Fibroblast of skin of left quadriceps (primary cell): ENCODE measurements around the gene MBD1.
"Not testable (repeated sequence)": the region's sequence is repeated elsewhere in the genome, so short reads cannot be mapped to it uniquely, and the experiment has no call there.

Source experiments
- DNase-seq, 2 experiments: peaks; one replicate each; pipeline ENCODE4 v3.0.0-alpha.2; 2013; ENCODE audit warnings: low read depth in 2 of 2

The MBD1 gene

GRCh38 chr18:50297621-50298442 is 16.5 kb upstream of the MBD1 start:
- DNase-seq = peak in 1 of 2 experiments; percentile 37

DNA sequence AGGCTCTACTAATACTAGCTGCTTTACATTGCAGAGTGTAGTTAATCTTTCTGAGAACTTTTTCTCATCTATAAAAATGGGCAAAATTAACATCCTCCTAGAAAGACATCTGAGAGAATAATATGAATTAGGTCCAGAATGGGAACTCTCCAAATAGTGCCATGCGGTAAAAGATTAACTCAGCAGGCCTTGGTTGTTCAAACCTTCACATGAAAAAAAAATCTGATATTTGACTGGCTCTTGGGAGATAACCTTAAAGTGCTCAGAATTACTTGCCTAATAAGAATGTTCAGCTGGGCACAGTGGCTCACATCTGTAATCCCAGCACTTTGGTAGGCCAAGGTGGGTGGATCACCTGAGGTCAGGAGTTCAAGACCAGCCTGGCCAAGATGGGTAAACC is 11.7 kb upstream of the MBD1 start:
- no peak for DNase-seq

- no peak for DNase-seq
Measured at GRCh38 chr18:50289108-50289443, 7.8 kb upstream of the MBD1 start.

DNA sequence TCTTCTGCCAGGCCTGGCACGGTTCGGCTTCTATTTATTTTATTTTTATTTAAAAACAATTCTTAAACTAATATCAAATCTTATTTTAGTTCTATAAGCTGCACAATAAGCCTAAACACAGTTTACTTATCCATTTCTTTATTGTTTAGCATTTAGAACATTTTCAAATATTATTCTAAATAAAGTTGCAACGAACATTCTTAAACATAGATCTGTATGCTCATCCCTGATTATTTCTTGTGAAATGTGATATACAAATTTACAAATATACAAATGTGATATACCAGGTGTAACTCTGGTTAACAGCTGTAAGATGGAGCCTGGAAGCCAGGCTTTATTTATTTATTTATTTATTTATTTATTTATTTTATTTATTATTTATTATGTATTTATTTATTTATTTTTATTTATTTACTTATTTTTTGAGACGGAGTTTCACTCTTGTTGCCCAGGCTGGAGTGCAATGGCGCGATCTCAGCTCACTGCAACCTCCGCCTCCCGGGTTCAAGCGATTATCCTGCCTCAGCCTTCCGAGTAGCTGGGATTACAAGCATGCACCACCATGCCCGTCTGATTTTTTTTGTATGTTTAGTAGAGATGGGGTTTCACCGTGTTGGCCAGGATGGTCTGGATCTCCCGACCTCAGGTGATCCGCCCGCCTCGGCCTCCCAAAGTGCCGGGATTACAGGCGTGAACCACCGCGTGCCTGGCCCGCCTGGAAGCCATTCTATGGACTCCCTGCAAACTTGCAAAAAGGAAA is 7.2 kb upstream of the MBD1 start:
- DNase-seq = not testable (repeated sequence)

DNA sequence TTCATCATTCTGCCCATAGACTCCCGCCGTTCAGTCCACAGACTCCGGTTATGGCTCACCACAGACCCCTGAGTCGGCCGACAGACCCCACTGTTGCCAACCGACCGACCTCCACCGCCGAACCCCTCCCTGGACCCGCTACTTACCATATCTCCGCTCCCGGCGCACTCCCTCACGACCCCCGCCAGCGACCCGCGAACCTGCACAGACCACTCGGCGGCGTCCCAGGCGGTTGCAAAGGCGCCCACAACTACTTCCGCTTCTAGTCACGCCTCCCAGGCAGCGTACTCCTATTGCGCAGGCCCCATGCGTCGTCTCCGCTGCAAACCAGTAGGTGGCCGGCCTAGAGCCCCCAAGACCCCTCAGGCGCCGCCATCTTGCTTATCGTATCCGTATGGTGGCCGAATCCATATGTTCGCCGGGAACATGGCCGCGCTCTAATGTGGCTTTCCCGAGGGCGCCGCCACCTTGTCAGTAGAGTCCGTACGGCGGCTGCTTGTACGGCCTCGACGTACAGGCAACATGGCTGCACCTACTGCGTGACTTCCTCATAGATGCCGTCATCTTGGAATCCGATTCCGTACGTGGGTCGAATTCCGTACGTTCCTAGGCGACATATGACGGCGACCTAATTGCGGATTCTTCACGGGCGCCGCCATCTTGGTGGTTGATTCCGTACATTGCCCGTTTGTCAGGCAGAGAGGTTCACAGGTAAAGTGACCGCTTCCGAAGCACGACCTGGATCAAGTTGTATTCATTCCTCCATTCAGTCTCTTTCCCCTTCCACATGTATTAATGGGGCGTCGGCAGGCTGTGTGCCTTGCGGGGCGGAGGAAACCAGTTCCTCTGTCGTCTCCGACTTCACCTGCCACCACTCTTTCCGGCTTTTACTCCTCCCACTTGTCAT is 6.4 kb upstream of the MBD1 start, which contains the start of gene CXXC1:
TSS of gene CXXC1 (minus strand) at position 252 of the 907 bp plus-strand sequence. CDS start at position 149, 103 bp downstream.
- peak; percentile 99 for DNase-seq

GRCh38 chr18:50287028-50287440 is 5.7 kb upstream of the MBD1 start:
- DNase-seq = no peak

DNA sequence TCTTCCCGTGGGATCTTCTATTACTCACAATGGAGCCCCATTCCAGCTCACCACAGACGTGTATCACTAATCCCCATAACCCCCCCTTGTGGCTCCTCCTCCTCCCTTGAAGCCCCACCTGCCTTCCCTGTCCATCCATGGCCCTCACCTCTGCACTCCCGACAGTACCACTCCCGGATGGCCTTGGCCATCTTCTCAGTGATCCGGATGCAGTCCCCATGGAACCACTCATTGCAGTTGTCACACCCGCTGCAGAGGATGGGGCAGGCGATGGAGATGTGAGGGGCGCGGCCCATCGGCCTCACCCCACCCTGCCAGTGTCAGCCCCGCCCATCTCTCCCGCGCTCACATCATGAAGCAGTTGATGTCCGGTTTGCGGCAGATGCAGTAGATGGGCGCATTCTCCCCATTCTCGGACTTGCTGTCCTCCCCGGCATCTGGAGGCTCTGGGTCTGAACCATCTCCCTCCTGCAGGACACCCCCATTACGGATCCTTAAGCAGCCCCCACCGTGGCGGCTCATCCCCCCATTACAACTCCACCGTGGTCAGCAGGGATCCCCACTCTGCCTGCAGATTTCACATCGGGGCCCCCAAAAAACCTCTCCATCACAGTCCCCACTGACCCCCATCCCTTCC is 5.2 kb upstream of the MBD1 start:
- DNase-seq = no peak

GRCh38 chr18:50285631-50286321 is 4.5 kb upstream of the MBD1 start:
- DNase-seq = no peak

- no peak for DNase-seq
Measured at GRCh38 chr18:50285071-50285470, 3.7 kb upstream of the MBD1 start.

GRCh38 chr18:50284255-50284885 is 3.0 kb upstream of the MBD1 start:
- no peak for DNase-seq

- DNase-seq = no peak
Measured at GRCh38 chr18:50283469-50284209, 2.3 kb upstream of the MBD1 start.

- DNase-seq = no peak
Measured at GRCh38 chr18:50282521-50283335, 1.4 kb upstream of the MBD1 start.

- no peak for DNase-seq
Measured at GRCh38 chr18:50281972-50282520, 723 bp upstream of the MBD1 start.

DNA sequence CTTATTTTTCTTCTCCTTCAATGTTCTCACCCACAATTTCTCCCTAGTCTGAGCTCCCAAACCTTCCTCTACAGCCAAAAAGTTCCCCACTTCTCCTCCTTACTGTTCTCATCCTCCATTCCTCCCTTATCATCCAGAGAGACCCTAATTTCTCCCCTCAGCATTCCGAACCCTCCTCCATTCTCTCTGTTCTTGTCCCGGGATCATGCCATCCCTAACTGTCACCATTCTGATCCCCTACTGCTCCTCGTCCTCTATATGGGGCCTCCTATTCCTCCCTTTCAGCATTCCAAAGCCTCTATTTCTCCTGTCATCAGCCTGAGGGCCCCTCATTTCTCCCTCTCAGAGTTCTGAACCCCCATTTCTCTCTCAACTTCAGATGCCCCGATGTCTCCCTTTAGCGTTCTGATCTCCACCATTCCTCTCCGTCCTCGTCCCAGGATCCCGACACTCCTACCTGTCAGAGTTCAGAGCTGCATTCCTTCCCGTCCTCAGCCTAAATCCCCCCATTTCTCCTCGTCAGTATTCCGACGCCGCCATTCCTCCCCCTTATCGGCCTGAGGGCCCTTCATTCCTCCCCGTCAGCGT is 522 bp downstream of the MBD1 start:
- DNase-seq = no peak

DNA sequence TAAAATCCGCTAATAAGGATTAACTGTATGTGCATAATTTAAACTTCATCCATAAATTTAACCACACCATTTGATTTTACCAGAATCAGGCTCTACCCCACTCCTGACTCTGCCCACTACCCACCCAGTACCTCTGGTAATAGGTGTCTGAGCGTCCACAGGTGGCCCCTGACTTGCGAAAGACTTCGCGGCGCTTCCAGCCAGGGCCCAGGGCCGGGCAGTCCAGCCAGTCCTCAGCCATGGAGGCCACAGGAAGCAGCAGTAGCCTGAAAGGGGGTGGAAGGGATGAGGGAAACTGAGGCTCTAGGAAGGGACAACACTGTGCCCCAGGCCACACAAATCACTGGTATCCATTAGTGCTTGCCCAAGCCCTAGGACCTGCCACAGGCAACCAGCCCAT is 1.6 kb downstream of the MBD1 start:
- no peak for DNase-seq

GRCh38 chr18:50277942-50278341 is 3.4 kb downstream of the MBD1 start:
- no peak for DNase-seq

- DNase-seq = no peak
Measured at GRCh38 chr18:50276452-50276851, 4.9 kb downstream of the MBD1 start.

DNA sequence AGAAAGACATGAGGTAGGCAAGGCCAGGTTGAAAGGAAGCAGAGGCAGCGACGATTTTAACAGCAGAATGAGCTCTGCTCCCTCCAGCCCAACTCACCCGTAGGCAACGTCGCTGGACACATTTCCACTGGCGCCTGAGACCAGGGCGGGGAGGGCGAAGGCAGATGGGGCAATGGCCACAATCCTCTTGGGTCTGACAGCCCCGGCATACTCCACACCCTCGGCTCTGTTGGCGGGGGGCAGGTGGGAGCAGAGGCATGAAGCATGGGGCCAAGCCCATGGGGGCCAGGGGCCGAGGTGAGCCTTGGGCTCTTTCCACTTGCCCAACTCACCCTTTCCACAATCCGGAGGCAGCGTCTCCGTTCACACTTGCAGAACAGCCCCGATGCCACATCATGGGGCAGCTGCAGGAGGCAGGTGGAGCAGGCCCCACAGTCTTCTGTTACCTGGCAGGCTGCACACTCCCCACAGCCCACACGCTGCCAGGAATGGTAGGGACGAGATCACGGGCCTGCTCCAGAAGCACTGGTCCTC is 5.8 kb downstream of the MBD1 start:
- no peak for DNase-seq
